H1 (cell line): ENCODE data around the gene AGAP1. TPM values are rescaled to one million over a fixed set of nuclear protein-coding genes. Genes with fewer than 3 reads are reported as not detected.

ENCODE experiments used
- CTCF ChIA-PET: fragments of 300-600 bp; sonication (Branson Sonifier 250); formaldehyde crosslinking; loops from one replicate; lab custom pipeline; 2021; ENCODE audit not compliant: partially characterized antibody; lab: Charles Lee
- POLR2A ChIA-PET: fragments of 300-600 bp; sonication (Branson Sonifier 250); formaldehyde crosslinking; loops from one replicate; lab custom pipeline; 2021; ENCODE audit warnings: inconsistent platforms; ENCODE audit not compliant: partially characterized antibody; lab: Charles Lee
- DNase-seq, 2 experiments: peaks; one replicate each; pipeline versions ENCODE4 v3.0.0 to v3.0.0-alpha.2; 2010 to 2022; ENCODE audit warnings: low spot score in 2 of 2, low read depth in 1 of 2, mixed read lengths in 1 of 2
- FAIRE-seq: peaks from 2 replicates; lab custom pipeline; 2011; peaks lifted over from hg19 to GRCh38; lab: Jason Lieb, UNC
- H2AFZ ChIP-seq: 2 replicates; pipeline ENCODE4 v1.8.1; 2012; ENCODE audit warnings: low read length, inconsistent platforms
- H2AK5ac ChIP-seq: 2 replicates; pipeline ENCODE4 v1.6.1; 2013; ENCODE audit warnings: low read depth, low read length
- H2BK120ac ChIP-seq: replicated peaks from 2 replicates; pipeline ENCODE3; 2013; ENCODE audit warnings: low read depth, low read length, inconsistent platforms
- H2BK12ac ChIP-seq: 2 replicates; pipeline ENCODE4 v1.6.1; 2013; ENCODE audit warnings: low read depth, low read length
- H2BK15ac ChIP-seq: 2 replicates; pipeline ENCODE4 v1.6.1; 2013; ENCODE audit warnings: low read length
- H2BK20ac ChIP-seq: 2 replicates; pipeline ENCODE4 v1.6.1; 2013; ENCODE audit warnings: low read length
- H2BK5ac ChIP-seq: 2 replicates; pipeline ENCODE4 v1.6.1; 2013; ENCODE audit warnings: low read depth, low read length
- H3K14ac ChIP-seq: 2 replicates; pipeline ENCODE4 v1.6.1; 2013; ENCODE audit warnings: inconsistent platforms; ENCODE audit not compliant: insufficient read length
- H3K18ac ChIP-seq: 2 replicates; pipeline ENCODE4 v1.6.1; 2013; ENCODE audit warnings: low read length; ENCODE audit errors: extremely low read depth
- H3K23ac ChIP-seq: 2 replicates; pipeline ENCODE4 v1.6.1; 2013; ENCODE audit warnings: inconsistent platforms; ENCODE audit not compliant: insufficient read length
- H3K23me2 ChIP-seq: 2 replicates; pipeline ENCODE4 v1.6.1; 2013; ENCODE audit warnings: low read depth, low read length
- H3K27ac ChIP-seq: 2 replicates; pipeline ENCODE4 v1.6.1; 2011; ENCODE audit warnings: low read depth, low read length, inconsistent platforms
- H3K27me3 ChIP-seq, 4 experiments: replicated peaks in 1 of 4; 1 replicate in 1 of 4; 2 replicates in 3 of 4; pipeline versions ENCODE4 v1.6.1 to v1.8.1; 2011 to 2013; ENCODE audit warnings: low read length in 3 of 4, mild to moderate bottlenecking in 3 of 4, inconsistent platforms in 2 of 4, mixed read lengths in 2 of 4, moderate library complexity in 1 of 4; ENCODE audit not compliant: control insufficient read depth in 3 of 4, insufficient read depth in 3 of 4; ENCODE audit errors: extremely low read depth in 1 of 4
- H3K36me3 ChIP-seq, 4 experiments: 2 replicates each; pipeline versions ENCODE4 v1.6.1 to v1.8.1; 2011 to 2013; ENCODE audit warnings: mild to moderate bottlenecking in 4 of 4, low read length in 3 of 4, moderate library complexity in 2 of 4, control low read depth in 1 of 4, inconsistent platforms in 1 of 4; ENCODE audit not compliant: insufficient read depth in 4 of 4, control insufficient read depth in 2 of 4
- H3K4ac ChIP-seq: replicated peaks from 2 replicates; pipeline ENCODE3; 2013; ENCODE audit warnings: low read length, low read depth, mixed read lengths, inconsistent platforms; ENCODE audit not compliant: insufficient read length
- H3K4me1 ChIP-seq, 4 experiments: replicated peaks in 1 of 4; 1 replicate in 1 of 4; 2 replicates in 3 of 4; pipeline versions ENCODE4 v1.6.1 to v1.8.1; 2011 to 2013; ENCODE audit warnings: low read length in 3 of 4, inconsistent platforms in 2 of 4, mixed read lengths in 1 of 4; ENCODE audit not compliant: insufficient read depth in 4 of 4, control insufficient read depth in 3 of 4
- H3K4me2 ChIP-seq, 2 experiments: 2 replicates each; pipeline versions ENCODE4 v1.6.1 to v1.8.1; 2011 to 2013; ENCODE audit warnings: low read depth in 2 of 2, low read length in 2 of 2, control low read depth in 1 of 2, inconsistent platforms in 1 of 2, mild to moderate bottlenecking in 1 of 2; ENCODE audit not compliant: insufficient read depth in 1 of 2
- H3K4me3 ChIP-seq, 4 experiments: fragments of 200-600, 300-600 bp in 1 of 4; sonication (generic), shearing (Covaris generic), sonication (Bioruptor Twin) in 1 of 4; 2 replicates each; pipeline versions ENCODE4 v1.5.1 to v1.8.1; 2011 to 2016; ENCODE audit warnings: low read length in 4 of 4, low read depth in 3 of 4, control low read depth in 2 of 4, inconsistent platforms in 2 of 4, mild to moderate bottlenecking in 2 of 4, mixed read lengths in 1 of 4, moderate library complexity in 1 of 4; ENCODE audit not compliant: insufficient read depth in 2 of 4; ENCODE audit errors: extremely low read depth in 1 of 4
- H3K56ac ChIP-seq: replicated peaks from 2 replicates; pipeline ENCODE3; 2013; ENCODE audit warnings: low read depth, mild to moderate bottlenecking, mixed read lengths, low read length, inconsistent platforms; ENCODE audit not compliant: insufficient read length
- H3K79me1 ChIP-seq: 2 replicates; pipeline ENCODE4 v1.6.1; 2013; ENCODE audit warnings: low read depth, low read length, control low read depth
- H3K79me2 ChIP-seq, 2 experiments: 2 replicates each; pipeline versions ENCODE4 v1.6.1 to v1.8.1; 2012 to 2013; ENCODE audit warnings: low read length in 2 of 2, mild to moderate bottlenecking in 2 of 2, inconsistent platforms in 1 of 2; ENCODE audit not compliant: insufficient read depth in 2 of 2, control insufficient read depth in 1 of 2
- H3K9ac ChIP-seq, 4 experiments: replicated peaks in 1 of 4; 1 replicate in 1 of 4; 2 replicates in 3 of 4; pipeline versions ENCODE4 v1.6.1 to v1.8.1; 2011 to 2013; ENCODE audit warnings: low read depth in 3 of 4, low read length in 3 of 4, control low read depth in 2 of 4, mild to moderate bottlenecking in 2 of 4, moderate library complexity in 2 of 4, inconsistent platforms in 1 of 4; ENCODE audit errors: extremely low read depth in 1 of 4
- H3K9me3 ChIP-seq, 2 experiments: 2 replicates each; pipeline versions ENCODE4 v1.6.1 to v1.8.1; 2012 to 2013; ENCODE audit warnings: mild to moderate bottlenecking in 2 of 2, moderate library complexity in 2 of 2, control low read depth in 1 of 2, inconsistent platforms in 1 of 2, low read depth in 1 of 2, low read length in 1 of 2, mixed read lengths in 1 of 2; ENCODE audit not compliant: insufficient read depth in 2 of 2
- H4K20me1 ChIP-seq, 2 experiments: replicated peaks in 1 of 2; 2 replicates each; pipeline versions ENCODE3 to v1.8.1; 2011 to 2013; ENCODE audit warnings: inconsistent platforms in 2 of 2, low read length in 2 of 2, mild to moderate bottlenecking in 1 of 2; ENCODE audit not compliant: insufficient read depth in 2 of 2, control insufficient read depth in 1 of 2
- H4K5ac ChIP-seq: 2 replicates; pipeline ENCODE4 v1.6.1; 2013; ENCODE audit warnings: low read length, low read depth, mixed read lengths, inconsistent platforms; ENCODE audit not compliant: insufficient read length
- H4K8ac ChIP-seq: 2 replicates; pipeline ENCODE4 v1.8.0; 2013; ENCODE audit warnings: mild to moderate bottlenecking, moderate library complexity, low read length, inconsistent platforms; ENCODE audit not compliant: insufficient read depth; ENCODE audit errors: extremely low read depth
- H4K91ac ChIP-seq: replicated peaks from 2 replicates; pipeline ENCODE3; 2013; ENCODE audit warnings: low read length, mixed read lengths, inconsistent platforms; ENCODE audit not compliant: insufficient read length
- EGR1 ChIP-seq: IDR thresholded peaks from 2 replicates; pipeline ENCODE4 v1.6.1; 2011; ENCODE audit warnings: low read depth, low read length, borderline replicate concordance
- WGBS, 2 experiments: shearing (Covaris generic) in 1 of 2; methylation state at CpG; one replicate each; pipeline versions ENCODE4 v1.1.6 to v1.1.7; 2013 to 2015; ENCODE audit warnings: low lambda C conversion rate in 2 of 2, mixed read lengths in 2 of 2, inconsistent platforms in 1 of 2, low coverage in 1 of 2, missing lambda C conversion rate in 1 of 2; ENCODE audit not compliant: insufficient replicate concordance in 2 of 2, insufficient coverage in 1 of 2, insufficient read length in 1 of 2; ENCODE audit errors: extremely low coverage in 1 of 2, missing lambda C conversion rate in 1 of 2; 5-methylcytosine and 5-hydroxymethylcytosine counted together
- polyA plus RNA-seq, 7 experiments: library from polyadenylated mRNA; depleted of rRNA in 3 of 7; stranded (reverse) in 5 of 7; unstranded in 2 of 7; fragments of >200 nt in 5 of 7; fragments of 200-250 nt in 2 of 7; gene quantifications; 1 replicate in 5 of 7; 2 replicates in 1 of 7; 4 replicates in 1 of 7; pipeline versions ENCODE4 v1.2.1 to v1.2.3, GENCODE V29; 2011 to 2013; ENCODE audit warnings: missing spikeins in 2 of 7, mixed read lengths in 2 of 7
- total RNA-seq: library from RNA; stranded (reverse); fragmentation: NEBNext Ultra II Directional; extraction: Animal tissue kit (Norgen Biotek cat#: 25700); gene quantifications from 2 replicates; pipeline ENCODE4 v1.2.1, GENCODE V29; 2021

The AGAP1 gene
- total and polyA plus RNA-seq, 2 of the 8 experiments (the other 6 are each of a cell fraction or from before 2014, with no cell fraction given), result 18.1 to 39.4 TPM

GRCh38 chr2:236021499-236022057, 527.7 kb downstream of the AGAP1 start:
- Histone ChIP-seq H4K5ac (no peak overlapping the region), H3K23me2 (no peaks in the 10 kb centered on the region), H3K4me3 (no peak overlapping the region), H2BK5ac (no peak overlapping the region), H3K18ac (no peak overlapping the region), H3K27ac (no peak overlapping the region), H3K4me2 (no peak overlapping the region), H3K14ac (no peak overlapping the region), H4K91ac (no peak overlapping the region), H3K79me2 (no peaks in the 10 kb centered on the region), H3K79me1 (no peaks in the 10 kb centered on the region), H3K4ac (no peak overlapping the region), H2AK5ac (no peak overlapping the region), H3K9me3 (no peaks in the 10 kb centered on the region), H2BK12ac (no peak overlapping the region), H2AFZ (no peak overlapping the region), H4K8ac (no peak overlapping the region), H3K9ac (no peak overlapping the region), H2BK20ac (no peak overlapping the region), H2BK15ac (no peak overlapping the region), H3K4me1 (peaks cover 0 to 2% (median 0%) of the 10 kb centered on the region in 4 experiments; a peak in 2 of 7 replicates), H3K56ac (no peak overlapping the region), H4K20me1 (no peaks in the 10 kb centered on the region), H2BK120ac (no peak overlapping the region), H3K36me3 (no peaks in the 10 kb centered on the region; a peak in 1 of 8 replicates), H3K23ac (no peak overlapping the region), H3K27me3 (no peaks in the 10 kb centered on the region)
- FAIRE-seq (no peak), DNase-seq (no peak)
- ChIA-PET POLR2A (no interaction called here), CTCF (interaction anchor here (0.6 to 1.5 kb wide), 8 partner anchors 12 to 1141 kb away, joined by 3 to 6 read pairs (median 4); no protein-coding TSS in a partner anchor)
- 90% methylated on average over 14 of the region's 14 CpGs; no CpG with 5 or more reads in 1 of the 2 experiments for WGBS, 2 experiments
- no peak for TF ChIP-seq EGR1
